GM12865 (cell line): ENCODE data around the gene CITED4.

Source experiments
- DNase-seq: peaks from one replicate; pipeline ENCODE4 v3.0.0; 2010; ENCODE audit warnings: low read depth
- H3K4me3 ChIP-seq: 2 replicates; pipeline ENCODE4 v1.5.1; 2011; ENCODE audit warnings: mild to moderate bottlenecking, low read depth, low read length, control low read depth
- CTCF ChIP-seq: IDR thresholded peaks from 2 replicates; pipeline ENCODE4 v1.5.1; 2011; ENCODE audit warnings: low read length, control low read depth, low read depth, inconsistent platforms; ENCODE audit not compliant: insufficient read depth; ENCODE audit errors: missing control alignments

The CITED4 gene

DNA sequence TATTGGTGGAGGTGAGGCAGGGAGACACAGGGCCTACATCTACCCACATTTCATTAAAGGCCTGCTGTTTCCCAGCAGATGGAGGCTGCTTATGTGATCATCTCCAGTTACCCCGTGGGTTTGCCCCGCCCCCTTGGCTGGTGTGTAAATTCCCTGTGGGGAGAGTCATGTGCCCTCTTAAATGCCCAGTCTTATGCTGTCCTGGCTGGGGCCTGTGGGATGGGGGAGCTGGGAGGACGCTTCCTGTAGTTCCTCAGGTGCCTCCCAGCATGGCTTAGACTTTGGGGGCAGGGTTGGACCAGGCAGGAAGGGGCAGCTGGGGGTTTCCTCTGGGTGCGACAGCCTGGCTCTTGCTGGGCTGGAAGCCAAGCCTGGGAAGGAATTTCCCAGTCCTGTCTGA lies 15.5 kb upstream of the CITED4 start:
- no peak for TF ChIP-seq CTCF
- DNase-seq = peak; percentile 54
- H3K4me3 ChIP-seq = no peak overlapping the region

DNA sequence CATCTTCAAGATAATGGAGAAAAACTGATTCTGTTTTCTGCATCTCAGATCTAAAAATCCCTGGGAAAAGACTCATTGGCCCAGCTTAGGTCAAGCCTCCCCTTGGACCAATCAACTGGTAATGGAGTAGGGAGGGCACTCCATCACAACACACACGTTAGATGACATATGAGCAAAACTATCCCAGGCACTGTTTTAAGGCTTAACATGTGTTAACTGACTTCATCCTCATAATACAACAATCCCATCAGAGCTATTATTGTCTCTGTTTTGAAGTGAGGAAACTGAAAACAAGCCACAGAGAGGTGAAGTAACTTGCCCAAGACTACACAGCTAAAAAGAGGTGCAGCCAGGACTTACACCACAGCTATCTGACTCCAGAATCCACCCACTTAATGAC lies 14.7 kb upstream of the CITED4 start:
- no peak overlapping the region for H3K4me3 ChIP-seq
- TF ChIP-seq CTCF = no peak
- no peak for DNase-seq

GRCh38 chr1:40876436-40876761 lies 14.2 kb upstream of the CITED4 start:
- no peak overlapping the region for H3K4me3 ChIP-seq
- DNase-seq = no peak
- no peak for TF ChIP-seq CTCF

GRCh38 chr1:40873863-40874472 lies 11.8 kb upstream of the CITED4 start:
- no peak for TF ChIP-seq CTCF

GRCh38 chr1:40872276-40872675 lies 10.1 kb upstream of the CITED4 start:
- no peak for DNase-seq
- no peak overlapping the region for H3K4me3 ChIP-seq
- no peak for TF ChIP-seq CTCF

More at GRCh38 chr1:40873863-40874472, 11.8 kb upstream of the CITED4 start:
- H3K4me3 ChIP-seq = no peak overlapping the region
- DNase-seq = no peak

DNA sequence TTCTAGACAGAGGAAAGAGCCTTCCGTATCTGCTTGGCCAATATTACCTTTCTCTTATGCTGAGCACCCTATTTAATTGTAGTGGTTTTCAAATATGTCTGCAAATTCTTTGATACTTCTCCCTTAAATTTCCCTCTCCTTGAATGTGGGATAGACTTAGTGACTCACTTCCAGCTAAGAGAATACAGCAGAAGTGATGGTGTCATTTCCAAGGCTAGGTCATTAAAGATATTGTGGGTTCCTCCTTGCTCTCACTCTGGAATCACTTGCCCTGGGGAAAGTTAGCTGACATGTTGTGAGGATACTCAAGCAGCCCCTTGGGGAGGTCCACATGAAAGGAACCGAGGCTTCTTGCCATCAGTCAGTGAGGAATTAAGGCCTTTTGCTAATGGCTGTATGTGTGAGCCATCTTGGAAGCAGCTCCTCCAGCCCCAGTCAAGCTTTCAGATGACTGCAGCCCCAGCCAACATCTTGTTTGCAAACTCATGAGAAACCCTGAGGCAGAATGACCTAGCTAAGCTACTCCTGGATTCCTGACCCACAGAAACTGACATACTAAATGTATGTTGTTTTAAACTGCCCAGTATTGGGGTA lies 8.1 kb upstream of the CITED4 start:
- DNase-seq = no peak
- no peak for TF ChIP-seq CTCF
- no peak overlapping the region for H3K4me3 ChIP-seq
